ENCODE results near the gene OSTF1. TPM values are rescaled to one million over a fixed set of nuclear protein-coding genes. Genes with fewer than 3 reads are reported as not detected.

OSTF1 gene
- total RNA-seq, 2 donors from 2014 or later: 15.0 to 20.5 TPM

- Histone ChIP-seq H3K27me3 (ENCODE audit: control insufficient read depth, insufficient read depth, low read length, poor library complexity, severe bottlenecking) (no peaks in the 10 kb centered on the region), H3K9ac (ENCODE audit: extremely low read depth, low read length, poor library complexity, severe bottlenecking) (no peak overlapping the region), H3K4me1 (ENCODE audit: control insufficient read depth, insufficient read depth, low read length) (peaks cover 5% of the 10 kb centered on the region), H3K4me3 (ENCODE audit: low read length) (no peak overlapping the region), H3K27ac (ENCODE audit: low read depth, low read length) (no peak overlapping the region), H3K36me3 (ENCODE audit: control insufficient read depth, insufficient read depth, low read length) (peaks cover 23% of the 10 kb centered on the region), H3K9me3 (ENCODE audit: control insufficient read depth, low read length) (no peaks in the 10 kb centered on the region)
- peak; percentile 56 for DNase-seq
- H3K36me3 Mint-ChIP-seq (ENCODE audit: low read depth): peaks cover 4% of the 10 kb centered on the region
- TF ChIP-seq CTCF (conservative IDR thresholded peaks at IDR 0.05): no peak
- no peak overlapping the region for H3K27ac Mint-ChIP-seq
- whole genome bisulfite sequencing, 2 experiments (ENCODE audit: insufficient coverage in 1 of 2, insufficient read length in 1 of 2): 43 to 64% methylated on average over 2 to 3 of the region's 3 CpGs
- no peaks in the 10 kb centered on the region for H3K9me3 Mint-ChIP-seq
- peaks cover 14% of the 10 kb centered on the region for H3K4me1 Mint-ChIP-seq
- H3K27me3 Mint-ChIP-seq (ENCODE audit: insufficient read depth): no peaks in the 10 kb centered on the region
- H3K4me3 Mint-ChIP-seq: peak overlapping the region; percentile 4
These were observed 45.1 kb downstream of the OSTF1 start for GRCh38 chr9:75133396-75133795.

- Mint-ChIP-seq H3K4me3 (no peak overlapping the region), H3K9me3 (no peaks in the 10 kb centered on the region), H3K27ac (no peak overlapping the region), H3K4me1 (peaks cover 14% of the 10 kb centered on the region), H3K36me3 (ENCODE audit: low read depth) (peaks cover 4% of the 10 kb centered on the region), H3K27me3 (ENCODE audit: insufficient read depth) (no peaks in the 10 kb centered on the region)
- H3K27me3 ChIP-seq (ENCODE audit: control insufficient read depth, insufficient read depth, low read length, poor library complexity, severe bottlenecking): no peaks in the 10 kb centered on the region
- no peak overlapping the region for H3K9ac ChIP-seq (ENCODE audit: extremely low read depth, low read length, poor library complexity, severe bottlenecking)
- peak; percentile 46 for DNase-seq
- no peak overlapping the region for H3K27ac ChIP-seq (ENCODE audit: low read depth, low read length)
- no peak for TF ChIP-seq CTCF (conservative IDR thresholded peaks at IDR 0.05)
- peaks cover 5% of the 10 kb centered on the region for H3K4me1 ChIP-seq (ENCODE audit: control insufficient read depth, insufficient read depth, low read length)
- H3K9me3 ChIP-seq (ENCODE audit: control insufficient read depth, low read length): no peaks in the 10 kb centered on the region
- H3K36me3 ChIP-seq (ENCODE audit: control insufficient read depth, insufficient read depth, low read length): peaks cover 23% of the 10 kb centered on the region
- no peak overlapping the region for H3K4me3 ChIP-seq (ENCODE audit: low read length)
- 41% methylated on average over 2 of the region's 2 CpGs; no CpG with 5 or more reads in 1 of the 2 experiments for WGBS, 2 experiments (ENCODE audit: insufficient coverage in 1 of 2, insufficient read length in 1 of 2)
These were observed 46.2 kb downstream of the OSTF1 start for GRCh38 chr9:75134495-75134894.

- Histone ChIP-seq H3K9me3 (ENCODE audit: control insufficient read depth, low read length) (no peaks in the 10 kb centered on the region), H3K27ac (ENCODE audit: low read depth, low read length) (no peak overlapping the region), H3K4me1 (ENCODE audit: control insufficient read depth, insufficient read depth, low read length) (peaks cover 3% of the 10 kb centered on the region), H3K4me3 (ENCODE audit: low read length) (no peak overlapping the region), H3K9ac (ENCODE audit: extremely low read depth, low read length, poor library complexity, severe bottlenecking) (no peak overlapping the region), H3K36me3 (ENCODE audit: control insufficient read depth, insufficient read depth, low read length) (peaks cover 24% of the 10 kb centered on the region), H3K27me3 (ENCODE audit: control insufficient read depth, insufficient read depth, low read length, poor library complexity, severe bottlenecking) (no peaks in the 10 kb centered on the region)
- Mint-ChIP-seq H3K4me1 (peaks cover 9% of the 10 kb centered on the region), H3K9me3 (no peaks in the 10 kb centered on the region), H3K27ac (no peak overlapping the region), H3K27me3 (ENCODE audit: insufficient read depth) (no peaks in the 10 kb centered on the region), H3K4me3 (no peak overlapping the region), H3K36me3 (ENCODE audit: low read depth) (peaks cover 14% of the 10 kb centered on the region)
- DNase-seq: no peak
- no peak for TF ChIP-seq CTCF (conservative IDR thresholded peaks at IDR 0.05)
- 97 to 100% methylated on average over 1 of the region's 1 CpG for WGBS, 2 experiments (ENCODE audit: insufficient coverage in 1 of 2, insufficient read length in 1 of 2)
These were observed 50.1 kb downstream of the OSTF1 start for GRCh38 chr9:75138260-75139040.
